ENCODE data around the gene PDE4D.

DNA sequence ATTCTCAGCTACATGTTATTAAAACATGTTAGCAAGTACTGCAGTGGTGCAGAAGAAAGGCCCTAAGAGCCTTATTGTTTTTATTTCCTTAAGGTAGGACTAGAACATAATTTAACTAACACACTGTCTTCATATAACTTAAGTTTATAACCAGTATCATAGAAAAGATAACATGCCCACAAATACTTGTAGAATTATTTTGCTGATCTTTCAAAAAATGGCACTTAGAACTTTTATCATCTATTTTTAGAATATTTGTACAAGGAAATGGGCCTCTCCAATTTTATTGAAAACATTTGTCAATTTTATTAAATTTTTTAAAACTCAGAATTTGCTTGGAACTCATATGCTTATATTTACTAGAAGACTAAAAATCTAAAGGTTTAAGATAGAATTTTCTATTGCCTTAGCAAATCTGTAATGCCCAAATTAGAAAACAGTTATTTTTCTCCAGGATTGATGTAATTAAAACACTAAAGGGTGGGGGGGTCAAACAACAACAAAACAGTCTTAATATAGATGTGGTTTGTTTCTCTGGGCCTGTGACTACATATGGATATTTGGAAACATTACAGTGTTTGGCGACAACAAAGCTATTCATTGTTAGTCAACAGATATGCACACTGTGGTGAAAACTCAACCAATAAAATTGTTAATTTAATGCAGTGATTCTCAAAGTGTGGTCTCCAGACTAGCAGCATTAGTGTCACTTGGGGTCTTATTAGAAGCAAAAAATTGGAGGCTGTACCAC, 360.4 kb downstream of the PDE4D start:
- TF ChIP-seq, protein P1, sequence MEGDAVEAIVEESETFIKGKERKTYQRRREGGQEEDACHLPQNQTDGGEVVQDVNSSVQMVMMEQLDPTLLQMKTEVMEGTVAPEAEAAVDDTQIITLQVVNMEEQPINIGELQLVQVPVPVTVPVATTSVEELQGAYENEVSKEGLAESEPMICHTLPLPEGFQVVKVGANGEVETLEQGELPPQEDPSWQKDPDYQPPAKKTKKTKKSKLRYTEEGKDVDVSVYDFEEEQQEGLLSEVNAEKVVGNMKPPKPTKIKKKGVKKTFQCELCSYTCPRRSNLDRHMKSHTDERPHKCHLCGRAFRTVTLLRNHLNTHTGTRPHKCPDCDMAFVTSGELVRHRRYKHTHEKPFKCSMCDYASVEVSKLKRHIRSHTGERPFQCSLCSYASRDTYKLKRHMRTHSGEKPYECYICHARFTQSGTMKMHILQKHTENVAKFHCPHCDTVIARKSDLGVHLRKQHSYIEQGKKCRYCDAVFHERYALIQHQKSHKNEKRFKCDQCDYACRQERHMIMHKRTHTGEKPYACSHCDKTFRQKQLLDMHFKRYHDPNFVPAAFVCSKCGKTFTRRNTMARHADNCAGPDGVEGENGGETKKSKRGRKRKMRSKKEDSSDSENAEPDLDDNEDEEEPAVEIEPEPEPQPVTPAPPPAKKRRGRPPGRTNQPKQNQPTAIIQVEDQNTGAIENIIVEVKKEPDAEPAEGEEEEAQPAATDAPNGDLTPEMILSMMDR (IDR thresholded peaks at IDR 0.05): no peak
- TF ChIP-seq POLR2AphosphoS5 (IDR thresholded peaks at IDR 0.05) (no peak), POLR2A (IDR thresholded peaks at IDR 0.05) (no peak)
